HepG2 (cell line): ENCODE data around the gene ANGPTL5. TPM values are rescaled to one million over a fixed set of nuclear protein-coding genes. Genes with fewer than 3 reads are reported as not detected.
"Not testable (repeated sequence)": the region's sequence is repeated elsewhere in the genome, so short reads cannot be mapped to it uniquely, and the experiment has no call there.

Experiments
- ATAC-seq: fragments of 200-7000 bp; cut with Tn5 transposase; 3 replicates; pipeline ENCODE4 v1.9.1; 2020; ENCODE audit warnings: mild to moderate bottlenecking, moderate library complexity
- Bru-seq: library from RNA; stranded (reverse); fragments of 400-500 nt; gene quantifications from one replicate; lab custom pipeline; 2021; lab: Mats Ljungman, UMichigan
- BruChase-seq, 2 experiments: library from RNA; stranded (reverse); fragments of 400-500 nt; gene quantifications; one replicate each; lab custom pipeline; 2021; lab: Mats Ljungman, UMichigan
- BruUV-seq: library from RNA; stranded (reverse); fragments of 400-500 nt; replicated peaks from 2 replicates; lab custom pipeline; 2021; lab: Mats Ljungman, UMichigan
- CTCF ChIA-PET: fragments of 300-600 bp; formaldehyde crosslinking; extraction: SDS; loops from one replicate; lab custom pipeline; 2021; ENCODE audit warnings: low total read pairs, inconsistent platforms, low intra/inter-chr PET ratio; lab: Yijun Ruan, JAX
- POLR2A ChIA-PET: fragments of 350-600 bp; sonication (Branson Sonifier 250); formaldehyde crosslinking; loops from one replicate; lab custom pipeline; 2020; ENCODE audit warnings: antibody characterized with exemption, inconsistent platforms; lab: Yijun Ruan, JAX
- DNase-seq: peaks from one replicate; pipeline ENCODE4 v3.0.0-alpha.2; 2015; ENCODE audit warnings: low spot score
- FAIRE-seq: peaks from 3 replicates; lab custom pipeline; 2011; peaks lifted over from hg19 to GRCh38; lab: Jason Lieb, UNC
- H2AFZ ChIP-seq: one replicate; pipeline ENCODE4 v1.6.1; 2011; ENCODE audit warnings: low read length, inconsistent platforms
- H3K27ac ChIP-seq: fragments of 300-600 bp; 3 replicates; pipeline ENCODE4 v1.8.0; 2011; ENCODE audit warnings: mixed run types, mild to moderate bottlenecking, mixed read lengths, low read length, inconsistent platforms; ENCODE audit not compliant: insufficient read depth; ENCODE audit errors: extremely low read length
- H3K27me3 ChIP-seq, 2 experiments: fragments of 200-600 bp in 1 of 2; 2 replicates in 1 of 2; 3 replicates in 1 of 2; pipeline versions ENCODE4 v1.6.0 to v1.8.0; 2011; ENCODE audit warnings: low read length in 2 of 2, mild to moderate bottlenecking in 2 of 2, moderate library complexity in 2 of 2, inconsistent platforms in 1 of 2; ENCODE audit not compliant: insufficient read depth in 2 of 2, control insufficient read depth in 1 of 2
- H3K36me3 ChIP-seq, 2 experiments: fragments of 200-600 bp in 1 of 2; replicated peaks in 1 of 2; 2 replicates in 1 of 2; 3 replicates in 1 of 2; pipeline versions ENCODE4 v1.5.1 to v1.8.0; 2011; ENCODE audit warnings: low read length in 2 of 2, inconsistent platforms in 1 of 2; ENCODE audit not compliant: insufficient read depth in 2 of 2, control insufficient read depth in 1 of 2
- H3K4me1 ChIP-seq: 2 replicates; pipeline ENCODE4 v1.5.1; 2012; ENCODE audit warnings: low read length, inconsistent platforms; ENCODE audit not compliant: insufficient read depth
- H3K4me2 ChIP-seq: 2 replicates; pipeline ENCODE4 v1.6.0; 2011; ENCODE audit warnings: low read depth, low read length, inconsistent platforms
- H3K4me3 ChIP-seq, 3 experiments: fragments of 200-600 bp in 1 of 3; sonication (generic), shearing (Covaris generic) in 1 of 3; replicated peaks in 1 of 3; 2 replicates each; pipeline ENCODE4 v1.5.1; 2011 to 2016; ENCODE audit warnings: low read length in 3 of 3, inconsistent platforms in 2 of 3, low read depth in 2 of 3, mild to moderate bottlenecking in 2 of 3, control low read depth in 1 of 3, mixed read lengths in 1 of 3; ENCODE audit not compliant: insufficient read depth in 1 of 3
- H3K79me2 ChIP-seq: one replicate; pipeline ENCODE4 v1.6.1; 2011; ENCODE audit warnings: low read length, inconsistent platforms; ENCODE audit not compliant: insufficient read depth
- H3K9ac ChIP-seq: 2 replicates; pipeline ENCODE4 v1.6.0; 2011; ENCODE audit warnings: mild to moderate bottlenecking, low read depth, low read length, inconsistent platforms; ENCODE audit not compliant: insufficient read depth
- H3K9me3 ChIP-seq: 2 replicates; pipeline ENCODE4 v1.5.1; 2012; ENCODE audit warnings: mild to moderate bottlenecking, low read length
- H4K20me1 ChIP-seq: 2 replicates; pipeline ENCODE4 v1.6.0; 2011; ENCODE audit warnings: inconsistent platforms, mild to moderate bottlenecking, low read length, moderate library complexity; ENCODE audit not compliant: insufficient read depth
- CENPX ChIP-seq: sonication (generic); formaldehyde crosslinking; IDR thresholded peaks from 2 replicates; pipeline ENCODE4 v1.9.0; 2021; ENCODE audit warnings: mild to moderate bottlenecking, missing genetic modification reagents, moderate library complexity
- JUNB ChIP-seq: sonication (generic); formaldehyde crosslinking; IDR thresholded peaks from 2 replicates; pipeline ENCODE4 v1.8.0; 2022; ENCODE audit warnings: missing genetic modification reagents, mild to moderate bottlenecking, borderline replicate concordance
- KLF11 ChIP-seq: IDR thresholded peaks from 2 replicates; pipeline ENCODE4 v1.6.1; 2016; ENCODE audit warnings: missing compliant biosample characterization
- SRY ChIP-seq: sonication (generic); formaldehyde crosslinking; IDR thresholded peaks from 2 replicates; pipeline ENCODE4 v1.8.0; 2022; ENCODE audit warnings: mild to moderate bottlenecking, missing genetic modification reagents
- TAF15 ChIP-seq: fragments of 200-400 bp; formaldehyde crosslinking; IDR thresholded peaks from one replicate; pipeline ENCODE4 v1.6.1; 2018; ENCODE audit warnings: mild to moderate bottlenecking, low read depth, low read length; ENCODE audit not compliant: poor library complexity, severe bottlenecking
- ZNF564 ChIP-seq: sonication (generic); formaldehyde crosslinking; IDR thresholded peaks from 2 replicates; pipeline ENCODE4 v1.8.1; 2023; ENCODE audit warnings: mild to moderate bottlenecking, missing genetic modification reagents
- ZZZ3 ChIP-seq: sonication (generic); formaldehyde crosslinking; IDR thresholded peaks from 2 replicates; pipeline ENCODE4 v1.4.0; 2020; ENCODE audit warnings: missing genetic modification reagents, mild to moderate bottlenecking, borderline replicate concordance
- WGBS: methylation state at CpG from one replicate; pipeline ENCODE4 v1.1.6; 2017; ENCODE audit warnings: low lambda C conversion rate; 5-methylcytosine and 5-hydroxymethylcytosine counted together
- in situ Hi-C: cut with HindIII; loops from 2 replicates; pipeline ENCODE4 v1.10.0; 2017; ENCODE audit warnings: low pct_unique_long_range_greater_than_20kb; ENCODE audit not compliant: extremely low pct_ligation_motif_present
- intact Hi-C: fragments of 100-400 bp; cut with micrococcal nuclease; formaldehyde crosslinking; loops from one replicate; pipeline ENCODE4 v1.10.0; 2022; ENCODE audit not compliant: unreplicated experiment
- long read RNA-seq, 2 experiments: library from RNA in 1 of 2; library from polyadenylated mRNA in 1 of 2; stranded (forward) in 1 of 2; unstranded in 1 of 2; transcript quantifications; one replicate each; pipeline ENCODE4 v2.0.0, GENCODE V29; 2019 to 2022
- polyA minus RNA-seq, 3 experiments: library from RNA; depleted of rRNA, polyadenylated mRNA; stranded (reverse); fragments of >200 nt; gene quantifications; 2 replicates each; pipeline ENCODE4 v1.2.3, GENCODE V29; 2011; ENCODE audit warnings: low replicate concordance in 1 of 3
- polyA plus RNA-seq, 8 experiments: library from polyadenylated mRNA; depleted of rRNA in 3 of 8; stranded (reverse) in 7 of 8; unstranded in 1 of 8; fragments of >200 nt; fragmentation: Illumina TruSeq in 4 of 8; extraction: Trizol in 4 of 8; gene quantifications; 2 replicates each; pipeline versions ENCODE4 v1.2.1 to v1.2.3, GENCODE V29; 2011 to 2016; ENCODE audit warnings: low read depth in 4 of 8, missing spikeins in 1 of 8, mixed read lengths in 1 of 8; ENCODE audit not compliant: insufficient read depth in 1 of 8
- total RNA-seq, 5 experiments: library from RNA; depleted of rRNA; stranded (reverse); fragments of >200 nt; fragmentation: Illumina TruSeq; extraction: Trizol; gene quantifications; 2 replicates each; pipeline ENCODE4 v1.2.3, GENCODE V29; 2016; ENCODE audit warnings: low read depth in 1 of 5

The ANGPTL5 gene
- total RNA-seq (2016; rRNA removed; fragmentation: Illumina TruSeq; extraction: Trizol) (not detected in 2 replicates), polyA plus RNA-seq (2011; rRNA removed) (not detected in 2 replicates), polyA minus RNA-seq (2011; rRNA and poly(A)+ RNA removed; ENCODE audit: low replicate concordance) (not detected in 2 replicates), Bru-seq, nascent RNA (percentile 4 among the genes with signal in this experiment), BruChase-seq, experiment 1, labeled RNA remaining after a 6-hour chase (percentile 10 among the genes with signal in this experiment), BruChase-seq, experiment 2, labeled RNA remaining after a 2-hour chase (percentile 4 among the genes with signal in this experiment)
- total RNA-seq (2016; cell fraction: cytosol; rRNA removed; fragmentation: Illumina TruSeq; extraction: Trizol; ENCODE audit: low read depth), result not detected in 2 replicates
- not detected in 2 replicates for total RNA-seq (2016; cell fraction: insoluble cytoplasmic fraction; rRNA removed; fragmentation: Illumina TruSeq; extraction: Trizol)
- total RNA-seq (2016; cell fraction: membrane; rRNA removed; fragmentation: Illumina TruSeq; extraction: Trizol), result not detected in 2 replicates
- not detected in 2 replicates for total RNA-seq (2016; cell fraction: nucleus; rRNA removed; fragmentation: Illumina TruSeq; extraction: Trizol)
- polyA plus RNA-seq (2011; cell fraction: cytosol; rRNA removed), result not detected in 2 replicates
- polyA plus RNA-seq (2011; cell fraction: nucleus; rRNA removed), result not detected in 2 replicates
- polyA plus RNA-seq (2012), result not detected in 2 replicates
- not detected in 2 replicates for polyA plus RNA-seq (2016; cell fraction: cytosol; fragmentation: Illumina TruSeq; extraction: Trizol; ENCODE audit: low read depth)
- polyA plus RNA-seq (2016; cell fraction: insoluble cytoplasmic fraction; fragmentation: Illumina TruSeq; extraction: Trizol; ENCODE audit: low read depth), result not detected in 2 replicates
- not detected in 2 replicates for polyA plus RNA-seq (2016; cell fraction: membrane; fragmentation: Illumina TruSeq; extraction: Trizol; ENCODE audit: low read depth)
- polyA plus RNA-seq (2016; cell fraction: nucleus; fragmentation: Illumina TruSeq; extraction: Trizol; ENCODE audit: insufficient read depth, low read depth), result not detected in 2 replicates
- not detected in 2 replicates for polyA minus RNA-seq (2011; cell fraction: cytosol; rRNA and poly(A)+ RNA removed)
- not detected in 2 replicates for polyA minus RNA-seq (2011; cell fraction: nucleus; rRNA and poly(A)+ RNA removed)
- long read RNA-seq, experiment 1, result 0 reads
- long read RNA-seq, experiment 2, result 0 reads

DNA sequence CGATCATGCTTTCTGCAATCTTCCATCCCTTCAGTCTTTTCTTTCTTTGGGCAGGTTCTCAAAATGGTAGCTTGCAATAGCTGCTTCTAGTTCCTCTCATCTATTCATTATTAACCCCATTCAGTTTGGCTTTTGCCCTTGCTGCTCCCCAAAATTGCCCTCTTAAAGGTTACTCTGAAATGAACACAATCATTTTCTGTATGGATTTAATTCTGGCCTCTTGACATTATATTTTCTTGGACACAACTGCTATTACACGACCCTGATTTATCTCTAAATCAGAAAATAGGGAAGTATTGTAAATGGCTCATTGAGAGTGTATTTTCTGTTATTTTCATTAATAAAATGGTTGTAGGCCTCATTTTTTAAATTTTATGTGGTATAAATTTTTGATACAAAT lies at the start of gene ANGPTL5:
Gene ANGPTL5 (minus strand): TSS at position 101 of the 400 bp plus-strand sequence. CDS start 8,613 bp downstream, outside the sequence.
- DNase-seq, result no peak
- in situ Hi-C loops, result loop anchor here (10.0 kb wide), 1 partner anchor 52 kb away; no protein-coding TSS in a partner anchor
- Histone ChIP-seq H3K79me2 (no peaks in the 10 kb centered on the region), H3K4me2 (peak within 1 kb of the TSS; percentile 81), H3K4me1 (peaks cover 34% of the 10 kb centered on the region)
- BruUV-seq, result no TSS peak
- no peak for FAIRE-seq
- TF ChIP-seq ZZZ3 (CRISPR knock-in tag) (no peak), JUNB (CRISPR knock-in tag) (no peak), KLF11 (CRISPR knock-in tag) (no peak), CENPX (CRISPR knock-in tag) (no peak), SRY (CRISPR knock-in tag) (no peak), ZNF564 (CRISPR knock-in tag) (no peak), TAF15 (no peak)
- TF ChIP-seq, all 625 proteins: peak for 0
- ATAC-seq, result no peak
- CTCF ChIA-PET, result no interaction called here
- H2AFZ ChIP-seq, result peak within 1 kb of the TSS; percentile 85
- no peaks in the 10 kb centered on the region for H3K27me3 ChIP-seq
- H3K36me3 ChIP-seq, result no peaks in the 10 kb centered on the region
- intact Hi-C loops, result loop anchor here (10.0 kb wide), 1 partner anchor 198 kb away; the partner anchor contains the start of gene YAP1
- WGBS, result 92% methylated on average over 2 of the region's 2 CpGs
- H3K9ac ChIP-seq, result peak within 1 kb of the TSS; percentile 59
- no peaks in the 10 kb centered on the region for H4K20me1 ChIP-seq
- peak within 1 kb of the TSS; percentile 78 to 85 (median 84) for H3K4me3 ChIP-seq
- H3K9me3 ChIP-seq, result no peaks in the 10 kb centered on the region
- POLR2A ChIA-PET, result no interaction called here
- peak within 1 kb of the TSS; percentile 67 for H3K27ac ChIP-seq

DNA sequence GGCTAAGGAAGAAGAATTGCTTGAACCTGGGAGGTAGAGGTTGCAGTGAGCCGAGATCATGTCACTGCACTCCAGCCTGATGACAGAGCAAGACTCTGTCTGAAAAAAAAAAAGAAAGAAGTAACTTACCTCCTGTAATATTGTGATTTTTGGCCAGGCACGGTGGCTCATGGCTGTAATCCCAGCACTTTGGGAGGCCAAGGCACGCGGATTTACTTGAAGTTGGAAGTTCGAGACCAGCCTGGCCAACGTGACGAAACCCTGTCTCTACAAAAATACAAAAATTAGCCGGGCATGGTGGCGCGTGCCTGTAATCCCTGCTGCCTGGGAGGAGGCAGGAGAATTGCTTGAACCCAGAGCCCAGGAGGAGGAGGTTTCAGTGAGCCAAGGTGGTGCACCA lies 47.9 kb upstream of the ANGPTL5 start:
- H3K27ac ChIP-seq, BruUV-seq, FAIRE-seq, ATAC-seq, H3K79me2 ChIP-seq, H3K9me3 ChIP-seq, H3K9ac ChIP-seq, DNase-seq, H2AFZ ChIP-seq, H3K27me3 ChIP-seq, H3K36me3 ChIP-seq, H3K4me2 ChIP-seq, intact Hi-C loops, H4K20me1 ChIP-seq, in situ Hi-C loops, H3K4me3 ChIP-seq, CTCF ChIA-PET, H3K4me1 ChIP-seq, POLR2A ChIA-PET: not testable (repeated sequence)
- 96% methylated on average over 10 of the region's 10 CpGs for WGBS
